GM12878 (cell line): Measurements from ENCODE around the gene TBL3. TPM values are rescaled to one million over a fixed set of nuclear protein-coding genes. Genes with fewer than 3 reads are reported as not detected.
A peak's percentile ranks its signal among the peaks of the same experiment; 100 is the strongest.

Source experiments
- ATF2 ChIP-seq: IDR thresholded peaks from 2 replicates; pipeline ENCODE4 v1.6.1; 2012; ENCODE audit warnings: low read length, inconsistent platforms
- E4F1 ChIP-seq: fragments of 450-650 bp; IDR thresholded peaks from 2 replicates; pipeline ENCODE4 v1.6.1; 2018; ENCODE audit warnings: borderline replicate concordance, mild to moderate bottlenecking; ENCODE audit not compliant: partially characterized antibody
- FOXM1 ChIP-seq: IDR thresholded peaks from 2 replicates; pipeline ENCODE4 v1.6.1; 2012; ENCODE audit warnings: low read depth, mild to moderate bottlenecking, inconsistent platforms, low read length, moderate library complexity
- IKZF2 ChIP-seq, 2 experiments: fragments of 450-650 bp; IDR thresholded peaks; 2 replicates each; pipeline ENCODE4 v1.6.1; 2017; ENCODE audit warnings: mild to moderate bottlenecking in 2 of 2, moderate library complexity in 2 of 2
- KLF5 ChIP-seq: fragments of 450-650 bp; IDR thresholded peaks from 2 replicates; pipeline ENCODE4 v1.6.1; 2014; ENCODE audit warnings: mild to moderate bottlenecking; ENCODE audit not compliant: partially characterized antibody
- MEF2A ChIP-seq: IDR thresholded peaks from 2 replicates; pipeline ENCODE4 v1.6.1; 2011; ENCODE audit warnings: low read depth, mild to moderate bottlenecking, low read length, moderate library complexity; ENCODE audit not compliant: insufficient read depth
- NFYB ChIP-seq: IDR thresholded peaks from 2 replicates; pipeline ENCODE4 v1.6.1; 2011; ENCODE audit warnings: low read depth, mild to moderate bottlenecking, low read length, improper control_type of control experiment, moderate library complexity; ENCODE audit not compliant: insufficient read depth
- NR2C1 ChIP-seq: fragments of 450-650 bp; IDR thresholded peaks from 2 replicates; pipeline ENCODE4 v1.6.1; 2017; ENCODE audit warnings: antibody characterized with exemption, mild to moderate bottlenecking, moderate library complexity
- PML ChIP-seq: IDR thresholded peaks from 2 replicates; pipeline ENCODE4 v1.6.1; 2012; ENCODE audit warnings: low read length, inconsistent platforms
- POLR2A ChIP-seq: IDR thresholded peaks from 2 replicates; pipeline ENCODE4 v1.6.1; 2011; ENCODE audit warnings: low read depth, mild to moderate bottlenecking, low read length
- RAD51 ChIP-seq: fragments of 450-650 bp; IDR thresholded peaks from 2 replicates; pipeline ENCODE4 v1.6.1; 2016; ENCODE audit warnings: moderate library complexity, mild to moderate bottlenecking, inconsistent platforms
- SMAD5 ChIP-seq: IDR thresholded peaks from 2 replicates; pipeline ENCODE4 v1.6.1; 2016; ENCODE audit warnings: antibody characterized with exemption, low read depth
- SRF ChIP-seq, 2 experiments: IDR thresholded peaks; 2 replicates each; pipeline ENCODE4 v1.6.1; 2011; ENCODE audit warnings: low read depth in 2 of 2, low read length in 2 of 2, mild to moderate bottlenecking in 1 of 2, moderate library complexity in 1 of 2
- USF2 ChIP-seq: IDR thresholded peaks from 2 replicates; pipeline ENCODE4 v1.6.1; 2011; ENCODE audit warnings: low read depth, low read length, improper control_type of control experiment, borderline replicate concordance
- ZNF592 ChIP-seq: fragments of 450-650 bp; IDR thresholded peaks from 2 replicates; pipeline ENCODE4 v1.6.1; 2017; ENCODE audit warnings: mild to moderate bottlenecking, moderate library complexity
- polyA plus RNA-seq, 11 experiments: library from polyadenylated mRNA; depleted of rRNA in 4 of 11; unstranded in 6 of 11; stranded (reverse) in 5 of 11; fragments of >200 nt; fragmentation: Nextera tagmentation in 4 of 11; fragmentation: Illumina TruSeq in 1 of 11; extraction: Ambion mirVana in 4 of 11; extraction: Trizol in 1 of 11; gene quantifications; 1 replicate in 1 of 11; 2 replicates in 10 of 11; pipeline versions ENCODE4 v1.2.1 to v1.2.3, GENCODE V29; 2011 to 2016; ENCODE audit warnings: inconsistent platforms in 2 of 11, missing spikeins in 2 of 11, low read depth in 1 of 11
- total RNA-seq, 4 experiments: library from RNA; depleted of rRNA in 3 of 4; stranded (reverse); fragments of >200 nt in 3 of 4; fragmentation: Illumina TruSeq in 1 of 4; extraction: Trizol in 1 of 4; gene quantifications; 2 replicates each; pipeline versions ENCODE4 v1.2.1 to v1.2.3, GENCODE V29; 2013 to 2021
- TF ChIP-seq, protein P1 (sequence below): fragments of 450-650 bp; IDR thresholded peaks from 2 replicates; pipeline ENCODE4 v1.6.1; 2017; ENCODE audit warnings: borderline replicate concordance
- TF ChIP-seq, protein P2 (sequence below): fragments of 150-350 bp; IDR thresholded peaks from 2 replicates; pipeline ENCODE4 v1.6.1; 2014; ENCODE audit warnings: mild to moderate bottlenecking, low read depth, low read length

Gene TBL3
- total and polyA plus RNA-seq, 10 of the 15 experiments (the other 5 are each of a cell fraction or from before 2014, with no cell fraction given): 1.2 to 101 (median 34.2) TPM

GRCh38 chr16:1964506-1965395, 7.1 kb upstream of the TBL3 start, which contains the start of gene RPS2 (continued):
- TF ChIP-seq ZNF592 (no peak), PML (peak; percentile 100), NFYB (peak; percentile 86), RAD51 (no peak), SMAD5 (peak; percentile 99), E4F1 (no peak), SRF (IDR thresholded peaks at IDR 0.05; ENCODE audit: low read depth in 2 of 2, low read length in 2 of 2) (no peak), FOXM1 (peak; percentile 63), KLF5 (peak; percentile 92), USF2 (no peak), IKZF2 (IDR thresholded peaks at IDR 0.05) (peak; percentile 51 to 77), POLR2A (peak; percentile 97), NR2C1 (no peak), MEF2A (no peak), ATF2 (peak; percentile 55; the same call in 1 of the 2 replicates)
- TF ChIP-seq, protein P1, sequence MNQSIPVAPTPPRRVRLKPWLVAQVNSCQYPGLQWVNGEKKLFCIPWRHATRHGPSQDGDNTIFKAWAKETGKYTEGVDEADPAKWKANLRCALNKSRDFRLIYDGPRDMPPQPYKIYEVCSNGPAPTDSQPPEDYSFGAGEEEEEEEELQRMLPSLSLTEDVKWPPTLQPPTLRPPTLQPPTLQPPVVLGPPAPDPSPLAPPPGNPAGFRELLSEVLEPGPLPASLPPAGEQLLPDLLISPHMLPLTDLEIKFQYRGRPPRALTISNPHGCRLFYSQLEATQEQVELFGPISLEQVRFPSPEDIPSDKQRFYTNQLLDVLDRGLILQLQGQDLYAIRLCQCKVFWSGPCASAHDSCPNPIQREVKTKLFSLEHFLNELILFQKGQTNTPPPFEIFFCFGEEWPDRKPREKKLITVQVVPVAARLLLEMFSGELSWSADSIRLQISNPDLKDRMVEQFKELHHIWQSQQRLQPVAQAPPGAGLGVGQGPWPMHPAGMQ: peak; percentile 66; the same call in 1 of the 2 replicates
- TF ChIP-seq, protein P2, sequence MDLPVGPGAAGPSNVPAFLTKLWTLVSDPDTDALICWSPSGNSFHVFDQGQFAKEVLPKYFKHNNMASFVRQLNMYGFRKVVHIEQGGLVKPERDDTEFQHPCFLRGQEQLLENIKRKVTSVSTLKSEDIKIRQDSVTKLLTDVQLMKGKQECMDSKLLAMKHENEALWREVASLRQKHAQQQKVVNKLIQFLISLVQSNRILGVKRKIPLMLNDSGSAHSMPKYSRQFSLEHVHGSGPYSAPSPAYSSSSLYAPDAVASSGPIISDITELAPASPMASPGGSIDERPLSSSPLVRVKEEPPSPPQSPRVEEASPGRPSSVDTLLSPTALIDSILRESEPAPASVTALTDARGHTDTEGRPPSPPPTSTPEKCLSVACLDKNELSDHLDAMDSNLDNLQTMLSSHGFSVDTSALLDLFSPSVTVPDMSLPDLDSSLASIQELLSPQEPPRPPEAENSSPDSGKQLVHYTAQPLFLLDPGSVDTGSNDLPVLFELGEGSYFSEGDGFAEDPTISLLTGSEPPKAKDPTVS: no peak; the same call in 1 of the 2 replicates
